ENCODE data around the gene VWA3A.

DNA sequence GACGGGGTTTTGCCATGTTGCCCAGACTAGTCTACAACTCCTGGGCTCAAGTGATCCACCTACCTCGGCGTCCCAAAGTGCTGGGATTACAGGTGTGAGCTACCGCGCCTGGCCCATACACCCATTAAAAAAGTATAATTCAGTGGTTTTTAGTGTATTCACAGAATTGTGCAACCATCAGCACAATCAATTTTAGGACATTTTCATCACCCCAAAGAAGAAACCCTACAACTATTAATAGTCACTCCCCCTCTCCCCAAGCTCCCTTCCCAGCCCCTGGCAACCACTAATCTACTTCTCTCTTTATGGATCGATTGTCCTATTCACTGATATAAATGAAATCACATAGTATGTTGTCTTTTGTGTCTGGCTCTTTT, 109.9 kb downstream of the VWA3A start:
- TF ChIP-seq FOXA1 (IDR thresholded peaks at IDR 0.05) (no peak), FOXM1 (IDR thresholded peaks at IDR 0.05; ENCODE audit: borderline replicate concordance) (no peak), L3MBTL2 (conservative IDR thresholded peaks at IDR 0.05) (no peak)
- TF ChIP-seq, protein P1, sequence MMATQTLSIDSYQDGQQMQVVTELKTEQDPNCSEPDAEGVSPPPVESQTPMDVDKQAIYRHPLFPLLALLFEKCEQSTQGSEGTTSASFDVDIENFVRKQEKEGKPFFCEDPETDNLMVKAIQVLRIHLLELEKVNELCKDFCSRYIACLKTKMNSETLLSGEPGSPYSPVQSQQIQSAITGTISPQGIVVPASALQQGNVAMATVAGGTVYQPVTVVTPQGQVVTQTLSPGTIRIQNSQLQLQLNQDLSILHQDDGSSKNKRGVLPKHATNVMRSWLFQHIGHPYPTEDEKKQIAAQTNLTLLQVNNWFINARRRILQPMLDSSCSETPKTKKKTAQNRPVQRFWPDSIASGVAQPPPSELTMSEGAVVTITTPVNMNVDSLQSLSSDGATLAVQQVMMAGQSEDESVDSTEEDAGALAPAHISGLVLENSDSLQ (IDR thresholded peaks at IDR 0.05) = no peak
